ENCODE measurements around the gene KRTAP5-8.
"Not testable (repeated sequence)": the region's sequence is repeated elsewhere in the genome, so short reads cannot be mapped to it uniquely, and the experiment has no call there.

Gene KRTAP5-8

DNA sequence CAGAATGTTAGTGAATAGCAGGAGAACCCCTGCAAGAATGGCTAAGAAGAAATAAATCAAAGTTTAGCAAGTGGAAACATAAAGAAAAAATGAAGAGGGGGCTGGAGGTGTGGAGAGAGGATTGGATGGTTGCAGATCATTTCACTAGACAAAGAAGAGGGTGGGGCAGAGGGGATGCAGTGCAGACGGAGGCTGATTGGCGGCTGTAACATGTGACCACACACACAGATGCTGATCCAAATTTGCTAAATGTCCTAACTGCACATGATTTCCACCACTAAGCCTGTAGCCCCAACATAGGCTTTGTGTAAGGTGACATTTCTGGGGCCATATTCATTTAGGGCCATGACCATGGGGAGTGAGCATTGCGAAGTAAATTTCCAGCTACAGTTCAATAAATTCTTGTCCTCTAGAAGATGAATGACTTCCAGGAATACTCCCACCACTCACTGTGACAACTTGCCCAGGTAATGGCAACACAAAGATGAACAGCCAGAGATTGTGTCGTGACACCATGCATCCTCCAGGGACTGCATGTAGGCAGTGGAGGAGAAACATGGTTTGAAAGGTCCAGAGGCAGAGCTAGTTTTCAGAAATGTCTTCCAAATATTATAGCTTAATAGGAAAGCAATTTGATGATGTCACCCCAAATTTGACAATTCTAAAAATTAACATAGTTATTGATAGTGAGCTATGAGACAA lies 38.0 kb downstream of the KRTAP5-8 start:
- DNase-seq = no peak

- DNase-seq = not testable (repeated sequence)
Observed at GRCh38 chr11:71576688-71577465, 39.1 kb downstream of the KRTAP5-8 start.

- DNase-seq = no peak
Observed at GRCh38 chr11:71577469-71578004, 39.7 kb downstream of the KRTAP5-8 start.

DNA sequence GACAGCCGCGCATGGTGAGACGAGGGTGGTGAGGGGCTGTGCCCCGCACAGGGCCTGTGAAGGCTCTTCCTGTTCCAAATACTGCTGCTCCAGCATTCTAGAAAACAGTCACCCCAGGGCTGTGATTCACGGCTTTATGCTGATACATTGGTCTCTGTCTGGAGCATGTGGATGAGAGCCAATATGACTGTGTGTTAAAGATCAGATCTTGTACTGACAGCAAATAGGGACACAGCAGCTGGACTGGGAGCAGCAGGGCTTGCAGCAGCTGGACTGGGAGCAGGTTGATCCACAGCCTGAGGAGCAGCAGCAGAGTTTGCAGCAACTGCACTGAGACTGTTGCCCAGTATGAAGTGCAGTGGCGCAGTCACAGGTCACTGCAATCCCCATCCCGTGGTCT lies 41.7 kb downstream of the KRTAP5-8 start:
- DNase-seq = not testable (repeated sequence)

DNA sequence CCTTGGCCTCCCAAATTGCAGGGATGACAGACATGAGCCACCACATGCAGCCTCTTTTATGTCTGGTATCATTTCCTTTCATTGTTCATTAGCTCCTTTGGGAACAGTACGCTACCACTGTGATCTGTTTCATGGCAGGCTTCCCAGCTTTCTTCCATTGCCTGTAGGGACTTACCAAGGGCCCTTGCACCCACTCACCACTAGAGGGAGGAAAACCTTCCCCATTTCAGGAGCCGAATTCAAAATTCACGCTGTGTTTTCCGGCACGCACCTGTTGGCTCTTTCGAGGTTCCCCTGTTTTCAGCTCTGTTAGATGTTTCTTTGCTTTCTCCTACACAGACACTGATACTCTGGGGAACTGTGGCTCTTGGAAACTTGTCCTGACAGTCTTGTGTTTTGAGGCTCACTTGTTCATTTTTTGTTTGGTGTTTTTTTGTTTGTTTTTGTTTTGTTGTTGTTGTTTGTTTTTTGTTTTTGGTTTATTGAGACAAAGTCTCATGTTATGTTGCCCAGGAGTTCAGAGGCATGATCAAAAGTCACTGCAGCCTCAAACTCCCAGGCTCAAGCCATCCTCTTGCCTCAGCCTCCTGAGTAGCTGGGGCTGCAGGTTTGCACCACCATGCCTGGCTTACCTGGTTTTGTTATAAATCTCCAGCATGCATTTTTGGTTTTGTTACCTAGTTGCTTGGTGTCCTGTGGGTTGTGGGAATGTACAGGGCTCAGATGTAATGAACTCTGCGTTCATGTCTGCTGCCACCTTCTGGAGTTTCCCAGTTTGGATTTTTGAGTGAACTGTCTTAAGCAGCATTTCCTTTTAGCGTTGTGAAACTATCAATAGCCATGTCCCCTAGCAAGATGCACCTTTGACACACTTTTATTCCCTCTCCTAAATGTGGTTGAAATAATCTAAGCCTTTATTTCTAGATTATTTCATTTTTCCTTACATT lies 42.5 kb downstream of the KRTAP5-8 start:
- peak; percentile 29 to 50 for DNase-seq

GRCh38 chr11:71581826-71582225 lies 44.0 kb downstream of the KRTAP5-8 start:
- no peak for DNase-seq

DNA sequence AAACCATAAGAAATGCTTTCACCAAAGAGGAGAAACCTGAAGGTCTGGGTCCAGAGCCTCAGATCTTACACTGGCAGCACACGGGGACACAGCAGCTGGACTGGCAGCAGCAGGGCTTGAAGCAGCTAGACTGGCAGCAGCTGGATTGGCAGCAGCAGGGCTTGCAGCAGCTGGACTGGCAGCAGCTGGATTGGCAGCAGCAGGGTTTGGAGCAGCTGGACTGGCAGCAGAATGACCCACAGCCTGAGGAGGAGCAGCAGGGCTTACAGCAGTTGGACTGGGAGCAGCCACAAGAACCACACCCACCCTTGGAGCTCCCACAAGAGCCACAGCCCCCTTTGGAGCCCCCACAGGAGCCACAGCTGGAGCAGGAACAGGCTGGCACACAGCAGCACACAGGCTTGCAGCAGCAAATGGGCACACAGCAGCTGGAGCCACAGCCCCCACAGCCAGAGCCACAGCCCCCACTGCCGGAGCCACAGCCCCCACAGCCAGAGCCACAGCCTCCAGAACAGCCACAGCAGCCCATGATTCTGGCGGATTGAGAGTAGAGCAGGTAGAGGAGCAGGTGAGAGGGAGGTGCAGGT lies 44.6 kb downstream of the KRTAP5-8 start, which contains the start of gene KRTAP5-11:
Gene KRTAP5-11 (minus strand): TSS at position 567 of the 587 bp plus-strand sequence. CDS start 38 bp downstream, at position 529.
- no peak for DNase-seq

DNA sequence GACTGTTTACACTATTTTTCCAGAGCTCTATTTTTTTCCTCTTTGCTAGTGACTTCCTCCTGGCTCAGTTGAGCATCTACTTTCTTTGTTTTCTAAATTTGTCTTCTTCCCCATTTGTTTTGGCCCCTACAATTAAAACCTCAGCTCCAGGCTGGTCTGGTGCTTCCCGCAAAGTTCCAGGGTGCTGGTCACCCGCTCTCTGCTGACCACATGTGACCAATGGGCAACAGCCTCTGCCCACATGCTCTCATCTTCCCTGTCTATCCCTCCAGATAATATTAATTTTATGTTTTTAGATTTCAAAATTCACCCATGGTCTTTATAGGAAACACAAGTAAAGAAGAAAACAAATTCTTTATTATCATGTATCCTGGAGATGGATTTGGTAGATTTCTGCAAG lies 45.1 kb downstream of the KRTAP5-8 start:
- DNase-seq = not testable (repeated sequence)

GRCh38 chr11:71585673-71586072 lies 47.8 kb downstream of the KRTAP5-8 start:
- not testable (repeated sequence) for DNase-seq

DNA sequence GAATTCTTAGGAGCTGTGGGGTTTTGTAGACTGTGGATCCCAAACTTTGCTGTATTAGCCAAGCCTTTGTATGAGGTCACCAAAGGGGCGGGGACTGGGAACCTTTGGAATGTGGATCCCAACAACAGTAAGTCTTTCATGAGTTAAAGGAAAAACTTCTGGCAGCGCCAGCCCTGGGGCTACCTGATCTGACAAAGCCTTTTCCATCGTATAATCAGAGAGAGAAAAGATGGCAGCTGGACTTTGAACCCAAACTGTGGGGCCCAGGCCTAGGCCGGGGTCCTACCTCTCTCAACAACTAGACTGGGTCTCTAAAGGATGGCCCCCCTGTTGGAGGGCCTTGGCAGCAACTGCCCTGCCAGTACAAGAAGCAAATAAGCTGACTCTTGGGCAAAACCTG lies 50.5 kb downstream of the KRTAP5-8 start:
- DNase-seq = not testable (repeated sequence)
